B cell (primary cell): Measurements from ENCODE around the gene ASIC4. TPM values are rescaled to one million over a fixed set of nuclear protein-coding genes. Genes with fewer than 3 reads are reported as not detected.

ENCODE experiments used
- ATAC-seq: fragments of 200-7000 bp; cut with Tn5 transposase; one replicate; pipeline ENCODE4 v1.10.0; 2021; ENCODE audit warnings: low read depth, mild to moderate bottlenecking, moderate number of reproducible peaks, moderate library complexity
- CTCF ChIA-PET: fragments of 350-600 bp; sonication (Branson Sonifier 250); formaldehyde crosslinking; loops from one replicate; lab custom pipeline; 2021; ENCODE audit warnings: antibody characterized with exemption, inconsistent platforms; lab: Charles Lee
- POLR2A ChIA-PET: fragments of 350-600 bp; sonication (Branson Sonifier 250); formaldehyde crosslinking; loops from one replicate; lab custom pipeline; 2021; ENCODE audit warnings: antibody characterized with exemption; lab: Charles Lee
- DNase-seq: peaks from one replicate; pipeline ENCODE4 v3.0.0; 2013
- H2AFZ ChIP-seq: 2 replicates; pipeline ENCODE4 v1.6.1; 2012; ENCODE audit warnings: mild to moderate bottlenecking, low read depth, low read length; ENCODE audit not compliant: insufficient read depth, poor library complexity, severe bottlenecking
- H3K27ac ChIP-seq, 2 donors: 1 replicate in 1 of 2; 2 replicates in 1 of 2; pipeline ENCODE4 v1.5.1; 2012 to 2013; ENCODE audit warnings: low read length in 2 of 2, mild to moderate bottlenecking in 2 of 2, moderate library complexity in 1 of 2
- H3K27me3 ChIP-seq, 4 experiments: fragments of 200-600 bp in 1 of 4; sonication (generic) in 1 of 4; replicated peaks in 1 of 4; 1 replicate in 2 of 4; 2 replicates in 2 of 4; pipeline versions ENCODE4 v1.6.1 to v1.7.0; 2013 to 2016; ENCODE audit warnings: low read length in 3 of 4, mild to moderate bottlenecking in 2 of 4, mixed read lengths in 1 of 4, moderate library complexity in 1 of 4; ENCODE audit not compliant: insufficient read depth in 4 of 4, control insufficient read depth in 3 of 4; ENCODE audit errors: control extremely low read depth in 1 of 4
- H3K36me3 ChIP-seq, 2 experiments: replicated peaks in 1 of 2; 1 replicate in 1 of 2; 2 replicates in 1 of 2; pipeline versions ENCODE4 v1.6.1 to v1.7.1; 2013; ENCODE audit warnings: low read length in 1 of 2; ENCODE audit not compliant: insufficient read depth in 2 of 2, control insufficient read depth in 1 of 2; ENCODE audit errors: control extremely low read depth in 1 of 2, extremely low read depth in 1 of 2
- H3K4me1 ChIP-seq, 2 donors: fragments of 200-600 bp in 1 of 2; sonication (generic) in 1 of 2; 1 replicate in 1 of 2; 2 replicates in 1 of 2; pipeline versions ENCODE4 v1.5.1 to v1.6.1; 2013 to 2017; ENCODE audit warnings: low read length in 2 of 2; ENCODE audit not compliant: control insufficient read depth in 2 of 2, insufficient read depth in 2 of 2
- H3K4me2 ChIP-seq: replicated peaks from 2 replicates; pipeline ENCODE3; 2012; ENCODE audit warnings: mild to moderate bottlenecking, low read depth, low read length; ENCODE audit not compliant: poor library complexity, severe bottlenecking
- H3K4me3 ChIP-seq, 5 experiments: fragments of 200-600 bp in 1 of 5; sonication (generic) in 1 of 5; 1 replicate in 3 of 5; 2 replicates in 2 of 5; pipeline versions ENCODE4 v1.5.1 to v1.7.0; 2011 to 2016; ENCODE audit warnings: low read length in 4 of 5, mild to moderate bottlenecking in 4 of 5, low read depth in 2 of 5, control low read depth in 1 of 5, moderate library complexity in 1 of 5; ENCODE audit not compliant: insufficient read depth in 1 of 5; ENCODE audit errors: control extremely low read depth in 1 of 5, extremely low read depth in 1 of 5
- H3K79me2 ChIP-seq: fragments of 200-600 bp; sonication (generic); one replicate; pipeline ENCODE4 v1.6.0; 2016; ENCODE audit warnings: low read length; ENCODE audit not compliant: control insufficient read depth, insufficient read depth
- H3K9ac ChIP-seq: fragments of 200-600 bp; sonication (generic); 2 replicates; pipeline ENCODE4 v1.6.1; 2017; ENCODE audit warnings: mild to moderate bottlenecking, low read length, moderate library complexity
- H3K9me3 ChIP-seq, 3 donors: one replicate each; pipeline versions ENCODE4 v1.6.1 to v1.7.1; 2013; ENCODE audit warnings: low read length in 2 of 3; ENCODE audit not compliant: control insufficient read depth in 2 of 3, insufficient read depth in 1 of 3; ENCODE audit errors: control extremely low read depth in 1 of 3
- H4K20me1 ChIP-seq: 2 replicates; pipeline ENCODE4 v1.6.0; 2012; ENCODE audit warnings: mild to moderate bottlenecking, low read length; ENCODE audit not compliant: insufficient read depth, control insufficient read depth, poor library complexity, severe bottlenecking
- H3K27ac Mint-ChIP-seq: one replicate; pipeline ENCODE4 v1.8.0; 2021; ENCODE audit warnings: mixed read lengths
- H3K27me3 Mint-ChIP-seq: one replicate; pipeline ENCODE4 v1.8.0; 2021; ENCODE audit warnings: mixed read lengths
- H3K4me1 Mint-ChIP-seq: one replicate; pipeline ENCODE4 v1.8.0; 2021; ENCODE audit warnings: mixed read lengths
- H3K4me3 Mint-ChIP-seq: one replicate; pipeline ENCODE4 v1.8.0; 2021; ENCODE audit warnings: mixed read lengths
- H3K9me3 Mint-ChIP-seq: one replicate; pipeline ENCODE4 v1.8.0; 2022; ENCODE audit warnings: mixed read lengths; ENCODE audit not compliant: insufficient read depth
- CTCF ChIP-seq: fragments of 200-600 bp; IDR thresholded peaks from one replicate; pipeline ENCODE4 v1.8.0; 2022; ENCODE audit warnings: antibody characterized with exemption, mild to moderate bottlenecking
- EZH2 ChIP-seq: IDR thresholded peaks from 2 replicates; pipeline ENCODE4 v1.6.1; 2012; ENCODE audit warnings: borderline replicate concordance, low read depth, mild to moderate bottlenecking, moderate library complexity, low read length; ENCODE audit not compliant: insufficient read depth, poor library complexity, severe bottlenecking
- WGBS: methylation state at CpG from one replicate; pipeline ENCODE4 v1.1.5; 2013; ENCODE audit warnings: missing lambda C conversion rate; ENCODE audit not compliant: insufficient coverage; 5-methylcytosine and 5-hydroxymethylcytosine counted together
- intact Hi-C: fragments of 100-400 bp; cut with micrococcal nuclease; formaldehyde crosslinking; loops from one replicate; pipeline ENCODE4 v1.10.0; 2022
- polyA plus RNA-seq: library from polyadenylated mRNA; depleted of rRNA; stranded (reverse); fragments of >200 nt; gene quantifications from 2 replicates; pipeline ENCODE4 v1.2.3, GENCODE V29; 2012
- total RNA-seq, 2 donors: library from RNA; stranded (reverse); fragments of 120-200 nt in 1 of 2; gene quantifications; 1 replicate in 1 of 2; 2 replicates in 1 of 2; pipeline versions ENCODE4 v1.2.3 to v1.2.4, GENCODE V29; 2013 to 2022

The ASIC4 gene
- total and polyA plus RNA-seq, 2 donors (not counting 1 experiment from before 2014, with no cell fraction given), result not detected

GRCh38 chr2:219477815-219478214 lies 36.5 kb upstream of the ASIC4 start:
- POLR2A ChIA-PET, result no interaction called here
- Mint-ChIP-seq H3K4me1 (peaks cover 4% of the 10 kb centered on the region), H3K27me3 (peaks cover 57% of the 10 kb centered on the region), H3K4me3 (no peak overlapping the region), H3K27ac (no peak overlapping the region), H3K9me3 (no peaks in the 10 kb centered on the region)
- Histone ChIP-seq H2AFZ (no peak overlapping the region), H3K4me3 (no peak overlapping the region), H3K4me1 (no peaks in the 10 kb centered on the region), H3K79me2 (no peaks in the 10 kb centered on the region), H3K27me3 (peaks cover 0 to 26% (median 5%) of the 10 kb centered on the region in 4 experiments), H3K9ac (no peak overlapping the region), H3K36me3 (no peaks in the 10 kb centered on the region), H4K20me1 (no peaks in the 10 kb centered on the region), H3K9me3 (peaks cover 0 to 3% (median 0%) of the 10 kb centered on the region in 3 donors), H3K27ac (no peak overlapping the region), H3K4me2 (no peak overlapping the region)
- TF ChIP-seq CTCF (no peak), EZH2 (no peak)
- ATAC-seq (no peak), DNase-seq (no peak)
- CTCF ChIA-PET, result interaction anchor here (4.1 kb wide), 1 partner anchor 52 kb away, joined by 17 read pairs; no protein-coding TSS in a partner anchor
- 97% methylated on average over 15 of the region's 15 CpGs for WGBS
- intact Hi-C loops, result no loop called here

- ATAC-seq (no peak), DNase-seq (no peak)
- Mint-ChIP-seq H3K27me3 (peaks cover 57% of the 10 kb centered on the region), H3K27ac (no peak overlapping the region), H3K4me3 (no peak overlapping the region), H3K9me3 (no peaks in the 10 kb centered on the region), H3K4me1 (peaks cover 5% of the 10 kb centered on the region)
- CTCF ChIA-PET, result interaction anchor here (4.1 kb wide), 1 partner anchor 51 kb away, joined by 17 read pairs; no protein-coding TSS in a partner anchor
- POLR2A ChIA-PET, result no interaction called here
- Histone ChIP-seq H3K27me3 (peaks cover 0 to 35% (median 8%) of the 10 kb centered on the region in 4 experiments), H3K79me2 (no peaks in the 10 kb centered on the region), H3K4me2 (no peak overlapping the region), H3K9ac (no peak overlapping the region), H3K4me1 (peaks cover 4% of the 10 kb centered on the region in 2 donors), H3K36me3 (no peaks in the 10 kb centered on the region), H2AFZ (no peak overlapping the region), H3K4me3 (no peak overlapping the region), H3K27ac (no peak overlapping the region), H4K20me1 (no peaks in the 10 kb centered on the region), H3K9me3 (peaks cover 0 to 5% (median 0%) of the 10 kb centered on the region in 3 donors)
- no peak for TF ChIP-seq CTCF
- TF ChIP-seq EZH2, result no peak
- 82% methylated on average over 8 of the region's 8 CpGs for WGBS
- intact Hi-C loops, result no loop called here
These were observed 35.4 kb upstream of the ASIC4 start for GRCh38 chr2:219478916-219479315.
